Right cardiac atrium (tissue), 5 donors: ENCODE data around the gene DRGX. TPM values are rescaled to one million over a fixed set of nuclear protein-coding genes. Genes with fewer than 3 reads are reported as not detected.

Source experiments
- ATAC-seq, 2 donors: fragments of 200-7000 bp; cut with Tn5 transposase; one replicate each; pipeline versions ENCODE4 v1.8.0 to v1.9.1; 2020; ENCODE audit warnings: moderate library complexity in 2 of 2, mild to moderate bottlenecking in 1 of 2
- DNase-seq, 3 donors: peaks; one replicate each; pipeline ENCODE4 v3.0.0-alpha.2; 2020
- H3K27ac ChIP-seq: one replicate; pipeline ENCODE4 v1.5.1; 2013; ENCODE audit warnings: mild to moderate bottlenecking, low read length, control low read depth, moderate library complexity
- H3K27me3 ChIP-seq: one replicate; pipeline ENCODE4 v1.6.1; 2013; ENCODE audit not compliant: control insufficient read depth, insufficient read depth
- H3K4me1 ChIP-seq: one replicate; pipeline ENCODE4 v1.6.1; 2013; ENCODE audit warnings: low read length; ENCODE audit not compliant: control insufficient read depth, insufficient read depth
- H3K4me3 ChIP-seq: one replicate; pipeline ENCODE4 v1.5.1; 2013; ENCODE audit warnings: low read length, control low read depth
- H3K9me3 ChIP-seq: one replicate; pipeline ENCODE4 v1.6.1; 2013; ENCODE audit warnings: low read length; ENCODE audit not compliant: control insufficient read depth
- WGBS: extraction: QIAGEN DNeasy Blood & Tissue Kit; methylation state at CpG from one replicate; pipeline ENCODE4 v1.1.7; 2013; 5-methylcytosine and 5-hydroxymethylcytosine counted together
- intact Hi-C, 4 donors: fragments of 100-400 bp; cut with DNase I; formaldehyde crosslinking; loops; one replicate each; pipeline versions ENCODE4 v1.11.0 to v1.14.0; 2022 to 2023
- polyA plus RNA-seq: library from polyadenylated mRNA; stranded (reverse); fragments of 200-250 nt; gene quantifications from one replicate; pipeline ENCODE4 v1.2.3, GENCODE V29; 2013
- total RNA-seq, 4 donors: library from RNA; stranded (reverse); fragmentation: NEBNext Ultra II Directional; extraction: Animal tissue kit (Norgen Biotek cat#: 25700); gene quantifications; one replicate each; pipeline ENCODE4 v1.2.1, GENCODE V29; 2021
- donor health status: healthy with polysubstance abuse.
- donor health status: DM: no; HTN: yes; CAD: no.
- donor health status: DM: no; HTN: no; CAD: no.
- donor health status: DM: no; HTN: yes; CAD: no; lungs with severe emphysema.
- donor health status: DM: yes; HTN: yes; CAD: no.

The DRGX gene
- total and polyA plus RNA-seq, 5 donors, result not detected

DNA sequence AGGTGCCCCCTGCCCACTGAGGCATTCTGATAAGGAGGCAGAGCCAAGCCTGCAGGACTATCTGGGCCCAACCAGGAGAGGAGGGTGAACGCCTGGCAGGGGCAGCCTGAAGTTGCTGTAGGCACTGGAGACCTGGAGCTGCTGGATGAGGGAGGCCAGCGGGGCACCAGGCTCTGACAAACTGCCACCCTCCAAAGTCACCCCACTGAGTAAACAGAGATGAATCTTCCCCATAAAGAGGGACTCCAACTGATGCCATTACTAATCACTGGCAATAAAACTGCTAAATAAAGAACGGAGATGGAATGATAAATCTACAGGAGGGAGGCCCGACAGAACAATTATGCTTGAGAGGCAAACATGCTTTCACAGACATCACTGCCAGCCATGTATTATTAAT, 44.2 kb downstream of the DRGX start:
- WGBS, result 84% methylated on average over 4 of the region's 4 CpGs
- DNase-seq (no peak), ATAC-seq (no peak)
- intact Hi-C loops, result no loop called here
- no peak overlapping the region for H3K27ac ChIP-seq
- H3K9me3 ChIP-seq, result peaks cover 3% of the 10 kb centered on the region
- H3K27me3 ChIP-seq, result no peaks in the 10 kb centered on the region
- no peaks in the 10 kb centered on the region for H3K4me1 ChIP-seq
- H3K4me3 ChIP-seq, result no peak overlapping the region

DNA sequence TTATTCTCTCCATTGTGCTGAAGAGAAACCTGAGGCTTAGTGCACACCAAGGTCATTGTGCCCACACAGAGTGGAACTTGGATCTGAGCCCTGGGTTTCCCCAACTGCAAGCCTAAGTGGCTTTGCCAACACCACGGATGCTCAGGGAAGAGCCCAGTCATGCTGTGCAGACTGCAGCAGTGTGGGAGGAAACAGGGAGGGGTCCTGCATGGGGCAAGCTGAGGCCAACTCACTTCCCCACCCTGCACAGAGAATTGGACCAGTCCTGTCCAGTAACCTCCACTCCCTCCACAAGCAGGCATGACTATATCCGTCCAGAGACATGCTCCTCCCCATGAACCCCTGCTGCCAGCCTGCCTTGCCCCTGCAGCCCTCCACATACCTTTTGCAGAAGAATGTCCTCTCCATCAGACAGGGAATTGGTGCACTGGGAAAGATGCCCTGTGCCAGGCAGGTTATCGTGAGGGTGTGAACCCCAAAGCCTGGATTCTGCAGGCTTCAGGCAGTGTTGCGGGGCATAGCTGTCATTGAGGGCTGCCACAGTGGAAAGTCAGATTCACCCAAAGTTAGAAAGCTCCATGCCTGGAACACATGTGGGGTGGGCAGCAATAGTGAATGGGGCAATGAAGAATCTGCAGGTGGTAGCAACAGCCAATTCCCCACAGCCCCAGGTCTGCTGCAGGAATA, 44.9 kb downstream of the DRGX start:
- H3K27ac ChIP-seq, result no peak overlapping the region
- DNase-seq (no peak), ATAC-seq (no peak)
- WGBS, result 83% methylated on average over 4 of the region's 4 CpGs
- H3K9me3 ChIP-seq, result peaks cover 3% of the 10 kb centered on the region
- H3K4me1 ChIP-seq, result no peaks in the 10 kb centered on the region
- H3K4me3 ChIP-seq, result no peak overlapping the region
- intact Hi-C loops, result no loop called here
- no peaks in the 10 kb centered on the region for H3K27me3 ChIP-seq

DNA sequence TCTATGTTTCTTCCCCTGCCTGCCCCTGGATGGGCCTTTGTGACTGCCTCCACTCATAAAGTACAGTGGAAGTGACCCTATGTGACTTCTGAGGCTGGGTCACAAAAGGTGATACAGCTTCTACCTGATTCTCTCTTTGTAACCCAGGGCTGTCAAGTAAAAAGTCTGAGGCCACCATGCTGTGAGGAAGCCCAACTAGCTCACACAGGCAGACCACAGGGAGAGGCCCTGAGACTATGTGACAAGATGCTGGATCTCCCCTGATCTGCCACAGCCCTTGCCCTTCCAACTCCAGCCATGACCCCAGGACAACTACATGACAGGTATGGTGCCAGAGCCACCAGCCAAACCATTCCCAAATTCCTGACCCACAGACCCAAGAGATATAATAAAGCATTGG, 45.8 kb downstream of the DRGX start:
- no peak overlapping the region for H3K27ac ChIP-seq
- H3K27me3 ChIP-seq, result no peaks in the 10 kb centered on the region
- DNase-seq (no peak), ATAC-seq (no peak)
- H3K9me3 ChIP-seq, result peaks cover 3% of the 10 kb centered on the region
- H3K4me3 ChIP-seq, result no peak overlapping the region
- intact Hi-C loops, result no loop called here
- H3K4me1 ChIP-seq, result no peaks in the 10 kb centered on the region

DNA sequence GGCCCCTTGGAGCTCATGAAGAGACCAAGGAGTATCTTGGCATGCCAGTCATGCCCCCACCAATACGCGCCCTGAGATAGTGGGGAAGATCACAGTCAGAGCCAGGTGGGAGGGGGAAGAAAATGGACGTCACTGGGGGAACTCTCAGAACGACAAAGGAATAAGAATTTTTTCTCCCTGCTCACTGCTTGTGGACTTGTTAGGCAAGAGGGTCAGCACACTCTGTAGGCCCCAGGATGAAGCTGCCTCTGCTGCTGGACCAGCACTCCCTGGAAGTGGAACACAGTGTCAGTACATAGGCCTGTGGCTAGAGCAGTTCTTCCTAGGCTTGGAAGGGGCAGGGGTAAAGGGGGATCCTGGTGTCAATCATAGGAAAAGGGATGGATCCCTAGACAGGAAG, 46.5 kb downstream of the DRGX start:
- no peak overlapping the region for H3K27ac ChIP-seq
- DNase-seq (no peak), ATAC-seq (no peak)
- no peak overlapping the region for H3K4me3 ChIP-seq
- no peaks in the 10 kb centered on the region for H3K27me3 ChIP-seq
- H3K4me1 ChIP-seq, result no peaks in the 10 kb centered on the region
- WGBS, result 92% methylated on average over 4 of the region's 4 CpGs
- peaks cover 3% of the 10 kb centered on the region for H3K9me3 ChIP-seq
- intact Hi-C loops, result no loop called here

DNA sequence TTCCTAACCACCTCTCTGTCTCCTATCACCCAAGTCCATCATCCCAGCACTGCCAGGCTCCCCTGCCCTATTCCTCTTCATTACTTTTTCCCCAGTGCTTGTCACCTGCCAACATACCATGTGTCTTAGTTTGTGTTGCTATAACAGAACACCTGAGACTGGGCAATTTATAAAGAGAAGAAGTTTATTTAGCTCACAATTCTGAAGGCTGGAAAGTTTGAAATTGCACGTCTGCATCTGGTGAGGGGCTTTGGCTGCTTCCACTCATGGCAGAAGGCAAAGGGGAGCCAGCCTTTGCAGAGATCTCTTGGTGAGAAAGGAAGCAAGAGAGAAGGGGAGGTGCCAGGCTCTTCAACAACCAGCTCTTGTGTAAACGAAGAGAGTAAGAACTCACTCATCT, 47.3 kb downstream of the DRGX start:
- ATAC-seq (no peak), DNase-seq (no peak)
- WGBS, result 77% methylated on average over 2 of the region's 2 CpGs
- H3K4me1 ChIP-seq, result no peaks in the 10 kb centered on the region
- H3K9me3 ChIP-seq, result peaks cover 3% of the 10 kb centered on the region
- H3K27me3 ChIP-seq, result no peaks in the 10 kb centered on the region
- no peak overlapping the region for H3K4me3 ChIP-seq
- intact Hi-C loops, result no loop called here
- H3K27ac ChIP-seq, result no peak overlapping the region

DNA sequence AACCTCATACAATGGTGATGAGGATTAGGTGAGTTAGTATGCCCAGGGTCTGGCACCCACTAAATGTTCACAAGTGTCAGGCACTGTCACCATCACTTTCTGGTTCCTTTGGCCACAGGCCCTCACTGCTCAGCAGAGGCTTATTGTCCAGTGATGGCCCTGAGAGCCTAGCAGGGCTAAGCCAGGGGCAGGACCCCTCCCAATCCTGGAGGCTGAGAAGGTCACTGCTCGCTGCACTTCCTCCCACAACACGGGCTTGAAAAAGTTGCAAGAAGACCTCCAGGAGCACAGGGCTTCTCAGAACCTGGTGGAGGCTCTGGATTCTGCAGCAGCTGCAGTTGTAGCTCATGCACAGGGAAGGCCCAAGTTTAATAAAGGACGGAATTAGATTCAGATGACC, 48.1 kb downstream of the DRGX start:
- 73% methylated on average over 3 of the region's 3 CpGs for WGBS
- Histone ChIP-seq H3K9me3 (peaks cover 4% of the 10 kb centered on the region), H3K4me1 (no peaks in the 10 kb centered on the region), H3K27me3 (no peaks in the 10 kb centered on the region), H3K4me3 (no peak overlapping the region), H3K27ac (no peak overlapping the region)
- intact Hi-C loops, result no loop called here
- ATAC-seq (no peak), DNase-seq (no peak)

DNA sequence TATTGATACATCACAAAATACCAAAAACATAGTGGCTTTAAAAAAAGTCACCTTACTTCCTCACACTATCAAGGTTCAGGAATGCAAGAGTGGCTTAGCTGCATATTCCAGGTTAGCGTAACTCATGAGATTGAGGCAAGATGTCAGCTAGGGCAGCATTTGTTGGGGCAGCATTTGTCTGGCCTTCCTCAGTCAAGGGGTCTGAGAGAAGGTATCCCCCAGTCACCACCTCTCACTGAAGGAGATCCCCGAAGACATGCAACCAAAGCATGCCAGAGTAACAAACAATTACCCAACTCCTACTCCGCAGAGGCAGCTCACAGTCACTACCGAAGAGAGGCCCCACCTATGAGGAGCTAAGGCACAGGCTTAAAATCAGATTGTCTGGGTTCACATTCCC, 48.5 kb downstream of the DRGX start:
- intact Hi-C loops, result no loop called here
- Histone ChIP-seq H3K4me1 (no peaks in the 10 kb centered on the region), H3K27me3 (no peaks in the 10 kb centered on the region), H3K9me3 (peaks cover 4% of the 10 kb centered on the region), H3K27ac (no peak overlapping the region), H3K4me3 (no peak overlapping the region)
- ATAC-seq (no peak), DNase-seq (no peak)
- WGBS, result 89% methylated on average over 4 of the region's 4 CpGs

DNA sequence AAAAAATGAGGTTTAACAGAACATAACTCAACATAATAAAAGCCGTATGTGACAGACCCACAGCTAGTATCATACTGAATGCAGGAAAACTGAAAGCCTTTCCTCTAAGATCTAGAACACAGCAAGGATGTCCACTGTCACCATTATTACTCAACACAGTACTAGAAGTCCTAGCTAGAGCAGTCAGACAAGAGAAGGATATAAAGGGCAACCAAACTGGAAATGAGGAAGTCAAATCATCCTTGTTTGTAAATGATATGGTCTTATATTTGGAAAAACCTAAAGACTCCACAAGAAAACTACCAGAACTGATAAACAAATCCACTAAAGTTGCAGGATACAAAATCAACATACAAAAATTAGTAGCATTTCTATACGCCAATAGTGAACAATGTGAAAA, 51.0 kb downstream of the DRGX start:
- H3K27me3 ChIP-seq, result no peaks in the 10 kb centered on the region
- intact Hi-C loops, result no loop called here
- no peak overlapping the region for H3K27ac ChIP-seq
- 69% methylated on average over 2 of the region's 2 CpGs for WGBS
- no peak for ATAC-seq
- H3K4me1 ChIP-seq, result no peaks in the 10 kb centered on the region
- H3K4me3 ChIP-seq, result no peak overlapping the region
- DNase-seq, result no peak
- peaks cover 4% of the 10 kb centered on the region for H3K9me3 ChIP-seq

DNA sequence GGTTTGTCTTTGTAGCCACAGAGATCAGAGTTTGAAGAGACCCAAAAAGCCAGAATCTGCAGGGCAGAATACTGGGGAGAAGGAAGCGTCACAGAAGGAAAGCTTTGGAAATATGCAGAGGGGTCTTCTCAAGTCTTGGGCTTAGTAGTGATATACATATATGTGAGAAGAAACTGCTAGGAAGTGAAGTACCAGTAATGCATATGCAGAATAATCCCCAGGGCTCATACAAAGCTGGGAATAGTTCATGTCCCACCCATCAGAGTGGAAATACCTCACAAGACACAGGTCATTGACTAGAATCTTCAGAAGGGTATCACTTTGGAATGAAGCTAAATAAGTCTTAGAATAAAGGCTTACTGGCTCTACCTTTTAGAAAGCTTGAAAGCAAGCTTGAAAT, 57.3 kb downstream of the DRGX start:
- H3K4me1 ChIP-seq, result no peaks in the 10 kb centered on the region
- H3K4me3 ChIP-seq, result no peak overlapping the region
- DNase-seq, result no peak
- no peak for ATAC-seq
- intact Hi-C loops, result no loop called here
- H3K27ac ChIP-seq, result no peak overlapping the region
- WGBS, result 86% methylated on average over 1 of the region's 1 CpG
- H3K27me3 ChIP-seq, result no peaks in the 10 kb centered on the region
- peaks cover 2% of the 10 kb centered on the region for H3K9me3 ChIP-seq

DNA sequence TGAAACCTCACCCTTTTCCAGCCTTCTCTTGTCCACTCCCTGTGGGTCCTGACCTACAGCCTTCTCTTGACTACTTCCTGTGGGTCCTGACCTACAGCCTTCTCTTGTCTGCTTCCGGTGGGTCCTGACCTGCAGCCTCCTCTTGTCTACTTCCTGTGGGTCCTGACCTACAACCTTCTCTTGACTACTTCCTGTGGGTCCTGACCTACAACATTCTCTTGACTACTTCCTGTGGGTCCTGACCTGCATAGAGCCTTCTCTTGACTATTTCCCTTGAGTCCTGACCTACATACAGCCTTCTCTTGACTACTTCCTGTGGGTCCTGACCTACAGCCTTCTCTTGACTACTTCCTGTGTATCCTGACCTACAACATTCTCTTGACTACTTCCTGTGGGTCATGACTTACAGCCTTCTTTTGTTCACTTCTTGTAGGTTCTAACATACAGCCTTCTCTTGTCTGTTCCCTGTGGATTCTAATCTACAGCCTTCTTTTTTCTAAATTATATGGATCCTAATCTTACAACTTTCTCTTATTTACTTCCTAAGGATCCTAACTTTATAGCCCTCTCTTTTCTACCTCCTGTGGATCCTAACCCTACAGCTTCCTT, 60.4 kb downstream of the DRGX start:
- Histone ChIP-seq H3K4me1 (no peaks in the 10 kb centered on the region), H3K27me3 (no peaks in the 10 kb centered on the region), H3K4me3 (no peak overlapping the region), H3K9me3 (no peaks in the 10 kb centered on the region), H3K27ac (no peak overlapping the region)
- ATAC-seq (no peak), DNase-seq (no peak)
- intact Hi-C loops, result no loop called here
- WGBS, result 66% methylated on average over 1 of the region's 1 CpG

DNA sequence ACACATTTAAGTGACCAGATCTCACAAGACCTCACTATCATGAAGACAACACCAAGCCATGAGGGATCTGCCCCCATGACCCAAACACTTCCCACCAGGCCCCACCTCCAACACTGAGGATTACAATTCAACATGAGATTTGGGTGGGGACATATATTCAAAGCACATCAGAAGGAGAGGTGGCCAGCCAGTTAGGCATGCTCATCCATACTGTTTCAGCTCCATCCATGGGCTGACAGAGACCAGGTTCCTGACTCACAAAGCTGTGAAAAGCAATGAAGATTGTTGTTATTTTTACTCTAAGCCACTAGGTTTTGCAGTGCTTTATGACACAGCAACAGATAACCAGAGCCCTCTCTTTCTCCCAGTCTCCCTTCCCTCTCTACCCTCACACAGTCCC, 60.9 kb downstream of the DRGX start:
- intact Hi-C loops, result no loop called here
- Histone ChIP-seq H3K4me3 (no peak overlapping the region), H3K27me3 (no peaks in the 10 kb centered on the region), H3K4me1 (no peaks in the 10 kb centered on the region), H3K9me3 (no peaks in the 10 kb centered on the region), H3K27ac (no peak overlapping the region)
- DNase-seq (no peak), ATAC-seq (no peak)

DNA sequence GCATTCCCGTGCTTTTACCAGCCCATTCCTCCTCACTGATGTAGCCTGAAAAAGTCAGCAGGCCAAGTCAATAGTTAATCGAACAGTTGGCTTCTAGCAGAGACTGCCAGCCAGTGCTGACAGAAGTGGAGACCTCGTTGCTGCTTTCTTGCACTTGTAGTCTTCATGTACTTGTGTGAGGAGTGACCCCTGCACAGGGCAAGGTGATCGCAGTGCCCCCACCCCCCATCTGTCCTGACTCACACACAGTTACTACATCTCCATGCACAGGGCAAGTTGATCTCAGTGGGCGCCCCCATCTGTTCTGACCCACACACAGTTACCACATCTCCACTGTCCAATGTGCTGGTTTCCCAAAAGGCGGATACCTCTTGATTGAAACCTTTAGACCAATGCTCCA, 62.7 kb downstream of the DRGX start:
- Histone ChIP-seq H3K4me1 (no peaks in the 10 kb centered on the region), H3K27me3 (no peaks in the 10 kb centered on the region), H3K4me3 (no peak overlapping the region), H3K9me3 (no peaks in the 10 kb centered on the region), H3K27ac (no peak overlapping the region)
- intact Hi-C loops, result no loop called here
- DNase-seq, result no peak
- 80% methylated on average over 6 of the region's 6 CpGs for WGBS
- no peak for ATAC-seq
